ENCODE results near the gene COPRS.

- TF ChIP-seq RARB (CRISPR knock-in tag; IDR thresholded peaks at IDR 0.05) (no peak), ZFP3 (CRISPR knock-in tag; IDR thresholded peaks at IDR 0.05) (no peak), ZFP30 (CRISPR knock-in tag; IDR thresholded peaks at IDR 0.05) (no peak), GLIS3 (CRISPR knock-in tag; IDR thresholded peaks at IDR 0.05) (no peak)
These were observed 5.1 kb downstream of the COPRS start for GRCh38 chr17:31853911-31854470.
